CD4-positive, CD25-positive, alpha-beta regulatory T cell (primary cell): ENCODE measurements around the gene TAC4. TPM values are rescaled to one million over a fixed set of nuclear protein-coding genes. Genes with fewer than 3 reads are reported as not detected.
"Not testable (repeated sequence)": the region's sequence is repeated elsewhere in the genome, so short reads cannot be mapped to it uniquely, and the experiment has no call there.

Experiments
- ATAC-seq, 2 donors: fragments of 150-1000 bp; cut with Tn5 transposase; one replicate each; pipeline ENCODE4 v1.10.0; 2021; ENCODE audit warnings: low read depth in 2 of 2, moderate number of reproducible peaks in 2 of 2, moderate library complexity in 1 of 2
- DNase-seq, 3 donors: peaks; one replicate each; pipeline versions ENCODE4 v3.0.0 to v3.0.0-alpha.2; 2012 to 2022; ENCODE audit warnings: mixed read lengths in 1 of 3
- H3K27ac ChIP-seq: one replicate; pipeline ENCODE4 v1.7.0; 2013; ENCODE audit warnings: mild to moderate bottlenecking, low read length; ENCODE audit not compliant: insufficient read depth, poor library complexity, severe bottlenecking
- H3K27me3 ChIP-seq: one replicate; pipeline ENCODE4 v1.7.0; 2013; ENCODE audit warnings: low read length; ENCODE audit not compliant: control insufficient read depth, insufficient read depth
- H3K36me3 ChIP-seq: one replicate; pipeline ENCODE4 v1.7.0; 2013; ENCODE audit warnings: mild to moderate bottlenecking, low read length, moderate library complexity; ENCODE audit not compliant: control insufficient read depth, insufficient read depth
- H3K4me1 ChIP-seq: 2 replicates; pipeline ENCODE4 v1.7.0; 2013; ENCODE audit warnings: mild to moderate bottlenecking, low read length; ENCODE audit not compliant: insufficient read depth, control insufficient read depth, poor library complexity, severe bottlenecking
- H3K4me3 ChIP-seq: one replicate; pipeline ENCODE4 v1.7.0; 2013; ENCODE audit warnings: low read depth, mild to moderate bottlenecking, low read length, moderate library complexity
- H3K9me3 ChIP-seq, 2 experiments: 1 replicate in 1 of 2; 2 replicates in 1 of 2; pipeline ENCODE4 v1.7.0; 2013; ENCODE audit warnings: low read length in 2 of 2, mild to moderate bottlenecking in 1 of 2, moderate library complexity in 1 of 2; ENCODE audit not compliant: control insufficient read depth in 2 of 2
- H3K27ac Mint-ChIP-seq, 3 donors: one replicate each; pipeline ENCODE4 v1.8.0; 2020 to 2022; ENCODE audit warnings: mild to moderate bottlenecking in 3 of 3, mixed read lengths in 3 of 3, moderate library complexity in 2 of 3
- H3K27me3 Mint-ChIP-seq: one replicate; pipeline ENCODE4 v1.8.0; 2022; ENCODE audit warnings: mild to moderate bottlenecking, mixed read lengths
- H3K36me3 Mint-ChIP-seq: one replicate; pipeline ENCODE4 v1.8.0; 2020; ENCODE audit warnings: mixed read lengths
- H3K4me1 Mint-ChIP-seq, 4 donors: one replicate each; pipeline ENCODE4 v1.8.0; 2020 to 2022; ENCODE audit warnings: mixed read lengths in 4 of 4, mild to moderate bottlenecking in 1 of 4
- H3K4me3 Mint-ChIP-seq, 4 donors: one replicate each; pipeline ENCODE4 v1.8.0; 2020 to 2022; ENCODE audit warnings: mild to moderate bottlenecking in 4 of 4, mixed read lengths in 4 of 4, moderate library complexity in 3 of 4
- H3K9me3 Mint-ChIP-seq, 7 donors: one replicate each; pipeline ENCODE4 v1.8.0; 2020 to 2022; ENCODE audit warnings: mixed read lengths in 7 of 7, mild to moderate bottlenecking in 3 of 7, moderate library complexity in 2 of 7
- polyA plus RNA-seq, 4 donors: library from polyadenylated mRNA; unstranded; fragments of 300-500 nt; fragmentation: Illumina TruSeq; gene quantifications; one replicate each; pipeline ENCODE4 v1.2.3, GENCODE V29; 2021
- total RNA-seq: library from RNA; stranded (reverse); gene quantifications from one replicate; pipeline ENCODE4 v1.2.3, GENCODE V29; 2022

TAC4 gene
- total and polyA plus RNA-seq, 5 donors from 2014 or later, result not detected

DNA sequence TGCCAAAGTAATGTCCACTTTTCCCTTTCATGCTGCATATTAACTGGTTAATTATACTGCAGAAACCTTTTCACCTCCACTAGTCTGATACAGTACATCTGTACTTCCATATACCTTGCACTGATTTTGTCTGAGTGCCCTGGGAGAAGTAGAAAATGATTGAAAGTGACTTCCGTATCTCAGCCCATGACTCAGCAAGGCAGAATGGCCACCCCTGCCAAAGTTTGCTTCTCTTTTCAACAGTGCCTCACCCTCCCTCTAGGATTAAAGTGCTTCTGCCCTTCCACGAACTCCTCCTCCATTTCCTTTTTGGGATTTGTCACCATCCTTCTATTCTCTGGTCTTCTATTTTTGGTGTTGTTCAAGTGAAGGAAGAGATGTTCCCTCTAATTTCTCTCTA lies 19.5 kb downstream of the TAC4 start:
- H3K9me3 Mint-ChIP-seq, DNase-seq, H3K27me3 ChIP-seq, H3K4me3 ChIP-seq, H3K27ac ChIP-seq, H3K27me3 Mint-ChIP-seq, H3K9me3 ChIP-seq, H3K4me3 Mint-ChIP-seq, ATAC-seq, H3K4me1 ChIP-seq: not testable (repeated sequence)
- Mint-ChIP-seq H3K27ac (peak overlapping the region in 1 of 3 donors; percentile 3), H3K4me1 (peaks cover 2 to 13% (median 6%) of the 10 kb centered on the region in 4 donors), H3K36me3 (peaks cover 58% of the 10 kb centered on the region)
- H3K36me3 ChIP-seq, result peaks cover 75% of the 10 kb centered on the region

DNA sequence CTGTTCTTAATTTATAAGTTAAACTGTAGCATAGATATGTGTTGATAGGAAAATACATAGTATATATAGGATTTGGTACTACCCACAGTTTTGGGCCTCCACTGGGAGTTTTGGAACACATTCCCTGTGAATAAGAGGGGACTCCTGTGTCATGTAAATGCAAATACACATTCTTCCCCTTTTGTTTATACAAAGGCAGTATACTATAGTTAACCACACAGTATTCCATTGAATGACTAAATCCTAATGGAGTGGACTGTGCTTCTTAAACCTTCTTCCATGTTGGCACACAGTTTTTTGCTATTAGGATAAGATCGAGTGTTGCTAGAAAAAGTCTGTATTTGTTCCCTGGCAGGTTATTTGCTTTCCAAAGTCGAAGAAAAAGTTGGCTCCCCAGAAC lies 22.2 kb downstream of the TAC4 start:
- no peaks in the 10 kb centered on the region for H3K27me3 Mint-ChIP-seq
- H3K4me3 ChIP-seq, result no peak overlapping the region
- no peaks in the 10 kb centered on the region for H3K9me3 ChIP-seq
- peaks cover 16 to 23% (median 20%) of the 10 kb centered on the region in 4 donors for H3K4me1 Mint-ChIP-seq
- H3K4me1 ChIP-seq, result peaks cover 10% of the 10 kb centered on the region
- peaks cover 88% of the 10 kb centered on the region for H3K36me3 ChIP-seq
- peak overlapping the region in 1 of 3 donors; percentile 47 for H3K27ac Mint-ChIP-seq
- no peak overlapping the region for H3K4me3 Mint-ChIP-seq
- no peak overlapping the region for H3K27ac ChIP-seq
- no peak for ATAC-seq
- H3K36me3 Mint-ChIP-seq, result peaks cover 62% of the 10 kb centered on the region
- no peaks in the 10 kb centered on the region for H3K27me3 ChIP-seq
- DNase-seq, result no peak
- peaks cover 0 to 1% (median 0%) of the 10 kb centered on the region in 7 donors for H3K9me3 Mint-ChIP-seq

DNA sequence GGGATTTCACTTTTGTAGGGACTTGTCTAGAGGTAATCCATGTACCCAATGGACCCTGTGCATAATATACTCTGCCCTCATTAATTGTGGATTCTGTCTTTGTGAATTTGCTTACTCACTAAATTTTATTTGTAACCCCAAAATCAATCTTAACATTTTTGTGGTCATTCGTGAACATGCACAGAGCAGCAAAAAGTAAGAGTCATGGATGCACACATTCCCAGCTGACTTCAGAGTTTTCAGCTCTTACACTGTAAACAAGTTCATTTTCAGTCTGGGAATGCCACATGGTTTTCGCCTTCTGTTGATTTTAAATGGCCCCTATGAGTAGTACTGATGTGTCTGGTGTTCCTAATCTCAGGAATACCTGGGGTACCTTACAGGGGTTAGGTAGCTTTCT lies 24.3 kb downstream of the TAC4 start:
- ATAC-seq, result no peak
- Histone ChIP-seq H3K36me3 (peaks cover 70% of the 10 kb centered on the region), H3K4me1 (peaks cover 30% of the 10 kb centered on the region), H3K4me3 (no peak overlapping the region), H3K9me3 (no peaks in the 10 kb centered on the region), H3K27ac (no peak overlapping the region), H3K27me3 (no peaks in the 10 kb centered on the region)
- peaks cover 56% of the 10 kb centered on the region for H3K36me3 Mint-ChIP-seq
- no peak for DNase-seq
- peaks cover 20 to 39% (median 25%) of the 10 kb centered on the region in 4 donors for H3K4me1 Mint-ChIP-seq
- H3K27ac Mint-ChIP-seq, result peak overlapping the region in 1 of 3 donors; percentile 9
- peaks cover 0 to 1% (median 0%) of the 10 kb centered on the region in 7 donors for H3K9me3 Mint-ChIP-seq
- no peak overlapping the region for H3K4me3 Mint-ChIP-seq
- no peaks in the 10 kb centered on the region for H3K27me3 Mint-ChIP-seq

DNA sequence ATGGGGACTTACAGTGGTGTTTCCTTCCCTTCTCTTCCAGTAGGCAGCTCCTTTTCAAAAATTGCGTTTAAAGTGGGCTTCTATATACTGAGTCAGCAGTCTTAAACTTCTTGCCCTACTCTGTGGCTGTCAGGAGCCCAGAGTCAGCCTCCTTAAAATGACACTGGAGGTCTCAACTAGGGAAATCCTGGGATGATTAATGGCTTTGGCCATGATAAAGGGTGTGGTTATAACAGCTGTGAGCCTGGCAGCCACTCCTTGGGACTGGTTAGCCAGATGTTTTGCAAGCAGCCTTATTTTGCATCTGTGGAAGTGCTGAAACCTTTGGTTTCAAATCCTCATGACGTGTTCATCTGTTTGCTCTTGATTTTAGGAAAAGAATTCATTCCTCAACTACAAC lies 25.0 kb downstream of the TAC4 start:
- H3K4me3 Mint-ChIP-seq, result peak overlapping the region in 1 of 4 donors; percentile 5
- H3K27me3 ChIP-seq, result no peaks in the 10 kb centered on the region
- DNase-seq, result no peak
- H3K4me3 ChIP-seq, result no peak overlapping the region
- peaks cover 53% of the 10 kb centered on the region for H3K36me3 Mint-ChIP-seq
- peaks cover 0 to 1% (median 0%) of the 10 kb centered on the region in 7 donors for H3K9me3 Mint-ChIP-seq
- no peaks in the 10 kb centered on the region for H3K27me3 Mint-ChIP-seq
- no peak for ATAC-seq
- H3K27ac Mint-ChIP-seq, result peak overlapping the region in 1 of 3 donors; percentile 53
- H3K4me1 ChIP-seq, result peaks cover 38% of the 10 kb centered on the region
- peaks cover 63% of the 10 kb centered on the region for H3K36me3 ChIP-seq
- no peaks in the 10 kb centered on the region for H3K9me3 ChIP-seq
- peaks cover 25 to 47% (median 32%) of the 10 kb centered on the region in 4 donors for H3K4me1 Mint-ChIP-seq
- H3K27ac ChIP-seq, result no peak overlapping the region

DNA sequence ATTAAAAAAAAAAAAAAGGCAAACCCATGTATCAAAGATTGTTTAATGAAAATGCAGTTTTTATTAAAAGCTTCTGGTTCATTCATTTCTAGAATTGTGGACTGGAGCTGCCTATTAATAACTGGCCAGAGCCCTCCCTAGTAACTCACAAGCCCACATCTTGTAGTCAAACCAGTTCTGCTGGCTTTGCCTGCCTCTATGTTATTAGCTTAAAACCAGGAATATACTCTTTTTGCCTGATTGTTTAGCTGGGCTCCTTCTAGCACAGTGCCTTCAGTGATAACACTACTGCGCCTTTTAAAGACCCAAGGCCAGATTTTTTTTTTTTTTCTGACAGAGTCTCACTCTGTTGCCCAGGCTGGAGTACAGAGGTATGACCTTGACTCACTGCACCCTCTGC lies 26.0 kb downstream of the TAC4 start:
- Mint-ChIP-seq H3K27me3 (no peaks in the 10 kb centered on the region), H3K4me3 (no peak overlapping the region), H3K36me3 (peaks cover 50% of the 10 kb centered on the region), H3K9me3 (peaks cover 0 to 1% (median 0%) of the 10 kb centered on the region in 7 donors), H3K27ac (peak overlapping the region; percentile 79 to 95 (median 82)), H3K4me1 (peaks cover 27 to 56% (median 40%) of the 10 kb centered on the region in 4 donors)
- no peaks in the 10 kb centered on the region for H3K27me3 ChIP-seq
- peaks cover 60% of the 10 kb centered on the region for H3K36me3 ChIP-seq
- DNase-seq, result no peak
- no peak overlapping the region for H3K4me3 ChIP-seq
- H3K27ac ChIP-seq, result no peak overlapping the region
- ATAC-seq, result no peak
- H3K4me1 ChIP-seq, result peaks cover 47% of the 10 kb centered on the region
- no peaks in the 10 kb centered on the region for H3K9me3 ChIP-seq

DNA sequence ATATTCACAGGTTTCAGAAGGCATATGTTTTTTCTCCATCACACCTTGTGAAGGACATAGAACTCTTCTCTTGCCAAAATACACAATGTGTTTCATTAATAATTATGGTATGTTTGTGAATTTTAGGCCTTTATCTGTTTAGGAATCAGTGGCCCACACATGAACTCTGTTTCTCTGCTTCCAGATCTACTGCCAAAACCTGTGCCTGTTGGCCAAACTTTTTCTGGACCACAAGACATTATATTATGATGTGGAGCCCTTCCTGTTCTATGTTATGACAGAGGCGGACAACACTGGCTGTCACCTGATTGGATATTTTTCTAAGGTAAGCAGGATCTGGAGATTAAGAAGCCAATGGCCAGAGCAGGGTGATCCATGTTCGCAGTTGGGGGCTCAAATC lies 26.4 kb downstream of the TAC4 start:
- H3K36me3 ChIP-seq, result peaks cover 60% of the 10 kb centered on the region
- Mint-ChIP-seq H3K4me3 (peak overlapping the region in 1 of 4 donors; percentile 64), H3K27ac (peak overlapping the region; percentile 79 to 95 (median 82)), H3K27me3 (no peaks in the 10 kb centered on the region), H3K36me3 (peaks cover 54% of the 10 kb centered on the region), H3K4me1 (peaks cover 27 to 61% (median 45%) of the 10 kb centered on the region in 4 donors), H3K9me3 (peaks cover 0 to 1% (median 0%) of the 10 kb centered on the region in 7 donors)
- peaks cover 52% of the 10 kb centered on the region for H3K4me1 ChIP-seq
- DNase-seq, result no peak
- no peak overlapping the region for H3K4me3 ChIP-seq
- H3K9me3 ChIP-seq, result no peaks in the 10 kb centered on the region
- H3K27ac ChIP-seq, result peak overlapping the region; percentile 41
- no peak for ATAC-seq
- H3K27me3 ChIP-seq, result no peaks in the 10 kb centered on the region

DNA sequence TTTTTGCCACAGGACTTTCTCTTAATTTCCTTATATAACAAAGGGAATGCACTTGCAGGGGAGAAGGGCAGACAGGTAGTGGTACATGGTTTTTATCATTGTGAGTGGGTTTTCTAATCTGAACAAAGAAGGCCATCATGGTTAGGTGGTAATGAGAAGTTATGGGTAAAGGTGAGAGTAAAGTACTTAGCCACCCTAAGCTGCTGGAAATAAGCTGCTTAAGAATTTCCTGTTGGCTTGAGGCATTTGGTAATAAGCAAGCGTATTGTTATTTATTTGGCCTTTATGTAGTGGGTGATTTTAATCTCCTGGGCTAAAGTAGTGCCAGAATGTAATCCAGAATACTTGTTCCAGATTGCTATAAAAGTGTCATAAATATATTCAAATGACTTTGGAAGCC lies 27.1 kb downstream of the TAC4 start:
- peaks cover 60% of the 10 kb centered on the region for H3K36me3 ChIP-seq
- H3K36me3 Mint-ChIP-seq, result peaks cover 51% of the 10 kb centered on the region

DNA sequence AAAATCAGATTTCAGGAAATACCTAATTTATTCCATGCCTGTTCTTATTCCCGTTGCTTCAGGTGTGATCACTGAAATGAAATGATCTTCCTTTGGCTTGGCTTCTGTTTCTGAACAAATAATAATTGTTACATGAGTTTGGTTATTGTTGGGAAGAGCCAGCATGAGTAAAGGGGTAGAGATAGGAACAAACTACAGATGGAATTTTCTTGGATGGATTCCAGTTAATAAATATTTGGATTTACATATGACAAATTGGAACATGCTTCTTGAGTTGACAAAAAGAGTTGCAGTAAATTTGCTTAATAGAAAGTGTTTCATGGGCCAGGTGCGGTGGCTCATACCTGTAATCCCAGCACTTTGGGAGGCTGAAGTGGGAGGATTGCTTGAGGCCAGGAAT lies 28.2 kb downstream of the TAC4 start:
- Mint-ChIP-seq H3K4me3 (peak overlapping the region in 2 of 4 donors; percentile 16 to 44), H3K27ac (peak overlapping the region in 2 of 3 donors; percentile 90 to 99), H3K9me3 (peaks cover 0 to 1% (median 0%) of the 10 kb centered on the region in 7 donors), H3K36me3 (peaks cover 56% of the 10 kb centered on the region), H3K27me3 (no peaks in the 10 kb centered on the region), H3K4me1 (peaks cover 18 to 78% (median 53%) of the 10 kb centered on the region in 4 donors)
- DNase-seq, result no peak
- Histone ChIP-seq H3K4me3 (peak overlapping the region; percentile 2), H3K27ac (peak overlapping the region; percentile 73), H3K36me3 (peaks cover 61% of the 10 kb centered on the region), H3K27me3 (no peaks in the 10 kb centered on the region), H3K9me3 (no peaks in the 10 kb centered on the region), H3K4me1 (peaks cover 69% of the 10 kb centered on the region)
- no peak for ATAC-seq

More for the DNA sequence above, 27.1 kb downstream of the TAC4 start:
- ATAC-seq (no peak), DNase-seq (no peak)
- no peaks in the 10 kb centered on the region for H3K9me3 ChIP-seq
- Mint-ChIP-seq H3K4me1 (peaks cover 27 to 68% (median 49%) of the 10 kb centered on the region in 4 donors), H3K27ac (peak overlapping the region; percentile 79 to 95 (median 82)), H3K9me3 (peaks cover 0 to 1% (median 0%) of the 10 kb centered on the region in 7 donors), H3K27me3 (no peaks in the 10 kb centered on the region), H3K4me3 (peak overlapping the region; percentile 6 to 64 (median 47))
- H3K4me3 ChIP-seq, result peak overlapping the region; percentile 52
- peaks cover 58% of the 10 kb centered on the region for H3K4me1 ChIP-seq
- H3K27me3 ChIP-seq, result no peaks in the 10 kb centered on the region
- H3K27ac ChIP-seq, result peak overlapping the region; percentile 41
